Measurements from ENCODE around the gene SLC1A2.

SLC1A2 gene

GRCh38 chr11:35208795-35209194 is 210.6 kb downstream of the SLC1A2 start:
- Histone ChIP-seq H3K4me1 (ENCODE audit: insufficient read depth, low read length, poor library complexity, severe bottlenecking) (no peaks in the 10 kb centered on the region), H3K9me3 (ENCODE audit: insufficient read depth, low read depth, low read length) (no peaks in the 10 kb centered on the region), H3K9me2 (replicated peaks; ENCODE audit: low read depth, low read length) (no peaks in the 10 kb centered on the region), H2AFZ (ENCODE audit: low read length) (no peak overlapping the region), H3K36me3 (ENCODE audit: insufficient read depth, low read length) (peaks cover 53% of the 10 kb centered on the region; the same call in 1 of the 2 replicates), H4K20me1 (ENCODE audit: insufficient read depth, low read length, poor library complexity, severe bottlenecking) (no peaks in the 10 kb centered on the region), H3K4me2 (ENCODE audit: low read depth, low read length, poor library complexity, severe bottlenecking) (no peak overlapping the region), H3F3A (ENCODE audit: low read depth) (no peaks in the 10 kb centered on the region), H3K79me2 (ENCODE audit: insufficient read depth, low read length) (no peaks in the 10 kb centered on the region), H3K9ac (ENCODE audit: low read depth, low read length, poor library complexity, severe bottlenecking) (no peak overlapping the region), H3K4me3 (ENCODE audit: low read length, poor library complexity, severe bottlenecking) (no peak overlapping the region), H3K27me3 (ENCODE audit: insufficient read depth, low read length, poor library complexity, severe bottlenecking) (no peaks in the 10 kb centered on the region)
- TF ChIP-seq CTCF (conservative IDR thresholded peaks at IDR 0.05; ENCODE audit: low read length) (no peak), EZH2phosphoT487 (IDR thresholded peaks at IDR 0.05; ENCODE audit: borderline replicate concordance) (no peak)

GRCh38 chr11:35207471-35208403 is 211.6 kb downstream of the SLC1A2 start:
- Histone ChIP-seq H3K9me2 (replicated peaks; ENCODE audit: low read depth, low read length) (no peaks in the 10 kb centered on the region), H3F3A (ENCODE audit: low read depth) (no peaks in the 10 kb centered on the region), H3K36me3 (ENCODE audit: insufficient read depth, low read length) (peaks cover 62% of the 10 kb centered on the region; the same call in 1 of the 2 replicates), H3K79me2 (ENCODE audit: insufficient read depth, low read length) (no peaks in the 10 kb centered on the region), H4K20me1 (ENCODE audit: insufficient read depth, low read length, poor library complexity, severe bottlenecking) (no peaks in the 10 kb centered on the region), H3K4me1 (ENCODE audit: insufficient read depth, low read length, poor library complexity, severe bottlenecking) (no peaks in the 10 kb centered on the region), H3K27me3 (ENCODE audit: insufficient read depth, low read length, poor library complexity, severe bottlenecking) (no peaks in the 10 kb centered on the region), H3K4me3 (ENCODE audit: low read length, poor library complexity, severe bottlenecking) (no peak overlapping the region), H2AFZ (ENCODE audit: low read length) (no peak overlapping the region), H3K4me2 (ENCODE audit: low read depth, low read length, poor library complexity, severe bottlenecking) (no peak overlapping the region), H3K9me3 (ENCODE audit: insufficient read depth, low read depth, low read length) (no peaks in the 10 kb centered on the region), H3K9ac (ENCODE audit: low read depth, low read length, poor library complexity, severe bottlenecking) (no peak overlapping the region)
- TF ChIP-seq EZH2phosphoT487 (IDR thresholded peaks at IDR 0.05; ENCODE audit: borderline replicate concordance) (no peak), CTCF (conservative IDR thresholded peaks at IDR 0.05; ENCODE audit: low read length) (no peak)

- Histone ChIP-seq H3K9me3 (ENCODE audit: insufficient read depth, low read depth, low read length) (no peaks in the 10 kb centered on the region), H3K4me2 (ENCODE audit: low read depth, low read length, poor library complexity, severe bottlenecking) (no peak overlapping the region), H3K4me3 (ENCODE audit: low read length, poor library complexity, severe bottlenecking) (no peak overlapping the region), H3K79me2 (ENCODE audit: insufficient read depth, low read length) (no peaks in the 10 kb centered on the region), H3K9ac (ENCODE audit: low read depth, low read length, poor library complexity, severe bottlenecking) (no peak overlapping the region), H3F3A (ENCODE audit: low read depth) (no peaks in the 10 kb centered on the region), H3K4me1 (ENCODE audit: insufficient read depth, low read length, poor library complexity, severe bottlenecking) (no peaks in the 10 kb centered on the region), H2AFZ (ENCODE audit: low read length) (no peak overlapping the region), H3K36me3 (ENCODE audit: insufficient read depth, low read length) (peaks cover 73% of the 10 kb centered on the region), H3K9me2 (replicated peaks; ENCODE audit: low read depth, low read length) (no peaks in the 10 kb centered on the region), H4K20me1 (ENCODE audit: insufficient read depth, low read length, poor library complexity, severe bottlenecking) (no peaks in the 10 kb centered on the region), H3K27me3 (ENCODE audit: insufficient read depth, low read length, poor library complexity, severe bottlenecking) (no peaks in the 10 kb centered on the region)
- TF ChIP-seq CTCF (conservative IDR thresholded peaks at IDR 0.05; ENCODE audit: low read length) (no peak), EZH2phosphoT487 (IDR thresholded peaks at IDR 0.05; ENCODE audit: borderline replicate concordance) (no peak)
Observed at GRCh38 chr11:35206616-35207015, 212.7 kb downstream of the SLC1A2 start.

All from Loucy (cell line).